Measurements from ENCODE around the gene VANGL1. TPM values are rescaled to one million over a fixed set of nuclear protein-coding genes. Genes with fewer than 3 reads are reported as not detected.
A peak's percentile ranks its signal among the peaks of the same experiment; 100 is the strongest.

VANGL1 gene
- total RNA-seq, 2 experiments from 2014 or later, result 1.9 to 2.7 TPM

DNA sequence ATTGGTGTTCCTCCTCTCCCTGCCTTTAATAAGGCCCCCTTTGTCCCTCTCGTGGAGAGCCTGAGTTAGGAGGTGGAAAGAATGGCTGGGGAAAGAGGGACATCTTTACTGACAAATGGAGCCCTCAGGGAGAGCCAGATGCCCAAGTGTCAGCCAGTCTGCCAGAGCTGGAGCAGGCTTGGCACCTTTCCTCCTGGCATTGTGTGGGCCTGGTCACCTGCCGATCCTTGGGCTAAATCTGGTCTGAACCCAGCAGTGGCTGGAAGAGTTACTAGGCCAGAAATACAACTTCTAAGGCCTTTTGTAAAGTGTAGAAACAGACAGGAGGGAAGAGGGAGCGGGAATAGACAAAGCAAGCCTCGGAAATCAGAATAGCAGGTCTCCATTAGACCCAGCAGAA is 24.9 kb downstream of the VANGL1 start:
- H3K27me3 Mint-ChIP-seq, result no peaks in the 10 kb centered on the region

GRCh38 chr1:115668579-115668978 is 26.8 kb downstream of the VANGL1 start:
- Mint-ChIP-seq H3K27me3 (no peaks in the 10 kb centered on the region), H3K36me3 (ENCODE audit: low read depth) (peaks cover 2% of the 10 kb centered on the region), H3K4me3 (no peak overlapping the region), H3K4me1 (ENCODE audit: low read depth) (peaks cover 4% of the 10 kb centered on the region), H3K27ac (no peak overlapping the region), H3K9me3 (no peaks in the 10 kb centered on the region)
- ChIA-PET POLR2A (no interaction called here), CTCF (no interaction called here)
- ATAC-seq (no peak), DNase-seq (no peak)
- TF ChIP-seq CTCF (IDR thresholded peaks at IDR 0.05), result no peak
- intact Hi-C loops (cut with micrococcal nuclease), result no loop called here

More for the DNA sequence above, 24.9 kb downstream of the VANGL1 start:
- intact Hi-C loops (cut with micrococcal nuclease), result no loop called here
- TF ChIP-seq CTCF (IDR thresholded peaks at IDR 0.05), result no peak
- Mint-ChIP-seq H3K27ac (no peak overlapping the region), H3K4me3 (no peak overlapping the region), H3K9me3 (no peaks in the 10 kb centered on the region), H3K4me1 (ENCODE audit: low read depth) (peaks cover 4% of the 10 kb centered on the region), H3K36me3 (ENCODE audit: low read depth) (peaks cover 2% of the 10 kb centered on the region)
- ATAC-seq (no peak), DNase-seq (no peak)
- CTCF ChIA-PET, result no interaction called here
- POLR2A ChIA-PET, result no interaction called here

DNA sequence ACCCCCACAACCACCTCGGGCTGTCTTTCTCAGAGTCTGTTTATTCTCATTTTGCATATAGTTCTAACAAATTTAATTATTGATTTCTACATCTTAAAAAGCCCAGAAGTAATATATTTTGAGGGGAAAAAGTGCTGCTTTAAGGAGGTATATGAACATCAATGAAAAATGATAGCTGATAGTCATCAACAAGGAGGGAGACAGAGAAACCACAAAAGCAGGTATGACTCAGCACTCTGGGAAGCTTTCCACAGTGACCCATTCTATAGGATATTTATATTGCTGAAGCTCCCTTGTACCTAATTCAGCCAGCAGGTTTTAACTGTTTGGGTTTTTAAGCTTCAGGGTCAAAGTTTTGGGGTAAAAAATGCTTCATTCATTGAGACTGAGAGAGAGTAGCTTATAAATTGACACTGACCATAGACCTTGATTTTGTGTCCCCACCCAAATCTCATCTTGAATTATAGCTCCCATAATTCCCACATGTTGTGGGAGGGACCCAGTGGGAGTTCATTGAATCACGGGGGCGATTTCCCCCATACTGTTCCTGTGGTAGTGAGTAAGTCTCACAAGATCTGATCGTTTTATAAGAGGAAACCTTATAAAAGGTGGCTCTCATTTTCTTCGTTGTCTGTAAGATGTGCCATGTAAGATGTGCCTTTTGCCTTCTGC is 27.4 kb downstream of the VANGL1 start:
- no peak for ATAC-seq
- H3K36me3 Mint-ChIP-seq (ENCODE audit: low read depth), result peaks cover 2% of the 10 kb centered on the region

DNA sequence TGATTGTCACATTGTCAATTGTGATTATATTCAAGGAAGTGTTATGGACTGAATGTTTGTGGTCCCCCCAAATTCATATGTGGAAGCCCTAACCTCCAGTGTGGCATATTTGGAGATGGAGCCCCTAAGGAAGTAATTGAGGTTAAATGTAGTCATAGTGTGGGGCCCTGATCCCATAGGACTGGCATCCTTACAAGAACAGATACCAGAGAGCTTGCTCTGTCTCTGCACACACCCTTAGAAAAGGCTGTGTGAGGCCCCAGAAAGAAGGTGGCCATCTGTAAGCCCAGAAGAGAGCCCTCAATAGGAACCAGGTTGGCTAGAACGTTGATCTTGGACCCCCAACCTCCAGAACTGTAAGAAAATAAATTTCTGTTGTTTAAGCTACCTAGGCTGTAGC is 28.1 kb downstream of the VANGL1 start:
- no peak for DNase-seq
- Mint-ChIP-seq H3K4me1 (ENCODE audit: low read depth) (peaks cover 4% of the 10 kb centered on the region), H3K36me3 (ENCODE audit: low read depth) (peaks cover 2% of the 10 kb centered on the region), H3K4me3 (no peak overlapping the region), H3K27me3 (no peaks in the 10 kb centered on the region), H3K27ac (no peak overlapping the region), H3K9me3 (no peaks in the 10 kb centered on the region)
- intact Hi-C loops (cut with micrococcal nuclease), result no loop called here
- no peak for TF ChIP-seq CTCF (IDR thresholded peaks at IDR 0.05)
- ChIA-PET POLR2A (no interaction called here), CTCF (interaction anchor here (0.8 kb wide), 1 partner anchor 37 kb away, joined by 3 read pairs; no protein-coding TSS in a partner anchor)
- no peak for ATAC-seq

More for the DNA sequence above, 27.4 kb downstream of the VANGL1 start:
- H3K9me3 Mint-ChIP-seq, result no peaks in the 10 kb centered on the region
- POLR2A ChIA-PET, result no interaction called here
- peaks cover 4% of the 10 kb centered on the region for H3K4me1 Mint-ChIP-seq (ENCODE audit: low read depth)
- no peak overlapping the region for H3K27ac Mint-ChIP-seq
- TF ChIP-seq CTCF (IDR thresholded peaks at IDR 0.05), result no peak
- CTCF ChIA-PET, result no interaction called here
- intact Hi-C loops (cut with micrococcal nuclease), result no loop called here
- no peak overlapping the region for H3K4me3 Mint-ChIP-seq
- H3K27me3 Mint-ChIP-seq, result no peaks in the 10 kb centered on the region
- peak; percentile 7 for DNase-seq

GRCh38 chr1:115670476-115671175 is 28.9 kb downstream of the VANGL1 start:
- intact Hi-C loops (cut with micrococcal nuclease), result no loop called here

More at GRCh38 chr1:115670476-115671175, 28.9 kb downstream of the VANGL1 start:
- ChIA-PET POLR2A (no interaction called here), CTCF (interaction anchor here (0.8 kb wide), 1 partner anchor 36 kb away, joined by 3 read pairs; no protein-coding TSS in a partner anchor)
- no peaks in the 10 kb centered on the region for H3K9me3 Mint-ChIP-seq
- no peak for TF ChIP-seq CTCF (IDR thresholded peaks at IDR 0.05)
- H3K4me3 Mint-ChIP-seq, result no peak overlapping the region
- peaks cover 4% of the 10 kb centered on the region for H3K4me1 Mint-ChIP-seq (ENCODE audit: low read depth)
- no peak for ATAC-seq
- H3K36me3 Mint-ChIP-seq (ENCODE audit: low read depth), result peaks cover 2% of the 10 kb centered on the region
- no peak for DNase-seq
- no peak overlapping the region for H3K27ac Mint-ChIP-seq
- no peaks in the 10 kb centered on the region for H3K27me3 Mint-ChIP-seq
